Activated CD4-positive, alpha-beta T cell treated with anti-CD3 and anti-CD28 coated beads for 4 hours (primary cell): Measurements from ENCODE around the gene EFCAB8.

Source experiments
- DNase-seq, 2 donors: peaks; one replicate each; pipeline ENCODE4 v3.0.0-alpha.2; 2020

Gene EFCAB8

GRCh38 chr20:33009214-33010132 lies 150.8 kb downstream of the EFCAB8 start:
- no peak for DNase-seq

DNA sequence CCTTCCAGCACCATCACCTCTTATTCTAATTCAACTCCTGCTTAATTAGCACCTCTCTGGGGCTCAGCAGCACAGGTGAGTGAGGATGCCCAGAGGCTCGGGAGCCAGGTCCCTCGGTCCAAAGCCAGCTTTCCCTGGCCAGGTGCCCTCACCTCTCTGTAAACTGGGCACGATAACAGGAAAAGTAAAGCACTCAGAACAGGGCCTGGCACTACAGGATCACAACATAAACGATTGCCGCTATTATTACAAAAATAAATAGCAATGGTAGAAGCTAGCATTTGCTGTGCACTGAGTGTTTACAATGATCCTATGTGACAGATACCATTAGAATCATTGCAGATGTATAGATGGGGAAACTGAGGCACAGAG lies 151.4 kb downstream of the EFCAB8 start:
- DNase-seq = no peak

- DNase-seq = no peak
These were observed 152.1 kb downstream of the EFCAB8 start for GRCh38 chr20:33010674-33011449.
